VCaP (cell line): Measurements from ENCODE around the gene LCP1.

ENCODE experiments used
- H3K27ac ChIP-seq: fragments of 450-650 bp; 2 replicates; pipeline ENCODE4 v1.5.1; 2017
- CTCF ChIP-seq: fragments of 450-650 bp; conservative IDR thresholded peaks from 2 replicates; pipeline ENCODE4 v1.5.1; 2017; ENCODE audit warnings: mild to moderate bottlenecking, moderate library complexity

Gene LCP1

DNA sequence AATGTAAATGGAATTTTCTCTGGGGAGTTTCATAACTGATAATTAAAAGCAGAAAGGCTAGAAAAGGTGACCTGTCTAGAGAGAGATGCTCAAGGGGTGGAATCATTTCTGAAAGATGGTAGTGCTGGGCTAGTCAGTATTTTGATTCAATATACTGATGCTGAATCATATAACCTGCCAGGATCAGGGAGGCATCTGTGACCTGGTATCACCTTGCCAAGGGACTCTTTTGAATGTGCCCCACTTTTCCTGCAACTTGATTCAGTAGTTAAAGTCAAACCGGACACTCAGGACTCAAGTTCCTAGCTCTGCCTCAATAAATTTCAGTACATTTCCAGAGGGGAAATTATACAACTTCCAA lies 15.8 kb downstream of the LCP1 start:
- H3K27ac ChIP-seq, result peak overlapping the region; percentile 96
- TF ChIP-seq CTCF, result no peak

GRCh38 chr13:46165485-46166223 lies 16.3 kb downstream of the LCP1 start:
- H3K27ac ChIP-seq, result peak overlapping the region; percentile 96
- TF ChIP-seq CTCF, result no peak

GRCh38 chr13:46164661-46165060 lies 17.3 kb downstream of the LCP1 start:
- TF ChIP-seq CTCF, result no peak
- H3K27ac ChIP-seq, result peak overlapping the region; percentile 96

DNA sequence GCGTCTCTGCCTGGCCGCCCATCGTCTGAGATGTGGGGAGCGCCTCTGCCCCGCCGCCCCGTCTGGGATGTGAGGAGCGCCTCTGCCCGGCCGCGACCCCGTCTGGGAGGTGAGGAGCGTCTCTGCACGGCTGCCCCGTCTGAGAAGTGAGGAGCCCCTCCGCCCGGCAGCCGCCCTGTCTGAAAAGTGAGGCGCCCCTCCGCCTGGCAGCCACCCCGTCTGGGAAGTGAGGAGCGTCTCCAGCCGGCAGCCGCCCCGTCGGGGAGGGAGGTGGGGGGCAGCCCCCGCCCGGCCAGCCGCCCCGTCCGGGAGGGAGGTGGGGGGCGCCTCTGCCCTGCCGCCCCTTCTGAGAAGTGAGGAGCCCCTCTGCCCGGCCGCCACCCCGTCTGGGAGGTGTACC lies 19.2 kb downstream of the LCP1 start:
- H3K27ac ChIP-seq, result peak overlapping the region; percentile 96; the same call in 1 of the 2 replicates

GRCh38 chr13:46160471-46161066 lies 21.4 kb downstream of the LCP1 start:
- peak; percentile 87 for TF ChIP-seq CTCF

DNA sequence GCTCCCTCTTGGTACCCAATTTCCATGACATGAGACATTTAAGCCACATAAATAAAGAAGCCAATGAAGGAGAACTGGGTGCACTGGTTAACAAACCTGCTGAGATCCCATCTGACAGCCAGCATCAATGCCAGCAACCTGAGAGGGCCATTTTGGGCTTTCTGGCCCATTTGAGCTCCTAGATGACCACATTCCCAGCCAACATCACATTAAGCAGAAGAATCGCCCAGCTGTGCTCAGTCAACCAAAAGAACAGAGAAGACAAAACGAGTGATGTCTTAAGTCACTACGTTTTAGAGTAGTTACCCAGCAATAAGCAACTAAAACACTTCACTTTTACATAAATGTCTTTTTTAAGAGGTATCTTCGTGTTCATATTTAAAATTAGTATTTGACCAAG lies 21.9 kb downstream of the LCP1 start:
- TF ChIP-seq CTCF, result no peak
- H3K27ac ChIP-seq, result peak overlapping the region; percentile 36

More at GRCh38 chr13:46160471-46161066, 21.4 kb downstream of the LCP1 start:
- peak overlapping the region; percentile 36 for H3K27ac ChIP-seq

DNA sequence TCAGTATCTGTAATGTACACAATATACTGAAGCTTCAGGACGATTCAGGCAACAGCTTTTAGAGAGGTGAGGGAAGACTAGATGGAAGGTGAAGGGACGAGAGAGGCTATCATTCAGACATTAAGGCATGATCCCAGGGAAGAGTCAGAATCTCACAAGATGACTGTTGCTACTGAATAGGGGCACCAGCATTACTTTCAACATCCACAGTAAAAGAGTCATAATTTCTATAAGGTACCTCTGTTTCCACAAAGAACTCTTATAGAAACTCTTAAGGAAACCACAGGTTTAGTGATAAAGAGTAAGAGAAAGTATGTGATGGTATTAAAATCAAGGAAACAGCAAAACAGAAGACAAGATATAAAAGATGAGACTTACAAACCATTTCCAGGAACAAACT lies 23.0 kb downstream of the LCP1 start:
- TF ChIP-seq CTCF, result no peak
- H3K27ac ChIP-seq, result peak overlapping the region; percentile 78

DNA sequence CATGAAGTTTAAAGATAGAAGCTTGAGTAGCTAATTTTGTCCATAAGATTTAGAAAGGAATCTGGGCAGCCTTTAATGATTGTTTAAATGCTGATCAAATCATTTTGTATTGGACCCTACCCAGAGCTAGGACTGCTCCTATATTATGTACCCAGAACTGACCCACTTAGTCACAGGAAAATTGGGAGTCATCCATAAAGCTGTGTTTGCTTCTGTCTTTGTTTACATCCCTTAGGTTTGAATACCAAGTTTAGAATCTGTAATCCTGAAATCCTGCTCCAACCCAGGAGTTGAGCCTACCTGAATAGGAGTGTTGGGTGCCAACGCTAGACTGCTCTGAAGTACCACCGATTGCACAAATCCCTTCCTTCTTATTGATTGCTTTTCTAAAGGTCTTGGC lies 23.8 kb downstream of the LCP1 start:
- peak overlapping the region; percentile 78 for H3K27ac ChIP-seq
- no peak for TF ChIP-seq CTCF
